Stomach (tissue), 9 donors: Measurements from ENCODE around the gene E2F6. TPM values are rescaled to one million over a fixed set of nuclear protein-coding genes. Genes with fewer than 3 reads are reported as not detected.

ENCODE experiments used
- DNase-seq, 2 donors: peaks; one replicate each; pipeline versions ENCODE4 v3.0.0 to v3.0.0-alpha.2; 2013 to 2019
- H3K27ac ChIP-seq, 5 donors: fragments of 200-600 bp in 4 of 5; sonication (generic) in 4 of 5; one replicate each; pipeline ENCODE4 v1.5.1; 2013 to 2019; ENCODE audit warnings: mild to moderate bottlenecking in 1 of 5, moderate library complexity in 1 of 5
- H3K27me3 ChIP-seq, 3 donors: fragments of 200-600 bp; sonication (generic); one replicate each; pipeline ENCODE4 v1.5.1; 2017 to 2019; ENCODE audit warnings: mixed run types in 1 of 3
- H3K36me3 ChIP-seq, 4 donors: fragments of 200-600 bp; sonication (generic); 1 replicate in 3 of 4; 2 replicates in 1 of 4; pipeline ENCODE4 v1.5.1; 2016 to 2019
- H3K4me1 ChIP-seq, 4 donors: fragments of 200-600 bp; sonication (generic); one replicate each; pipeline ENCODE4 v1.5.1; 2016 to 2019
- H3K4me3 ChIP-seq, 4 donors: fragments of 200-600 bp; sonication (generic) in 3 of 4; one replicate each; pipeline ENCODE4 v1.5.1; 2016 to 2019; ENCODE audit warnings: mild to moderate bottlenecking in 1 of 4
- H3K9me3 ChIP-seq, 4 donors: fragments of 200-600 bp; sonication (generic); one replicate each; pipeline ENCODE4 v1.5.1; 2016 to 2019
- CTCF ChIP-seq, 7 experiments: fragments of 450-650 bp in 4 of 7; fragments of 200-600 bp in 3 of 7; sonication (generic) in 3 of 7; IDR thresholded peaks; one replicate each; pipeline ENCODE4 v1.5.1; 2016 to 2019; ENCODE audit warnings: antibody characterized with exemption in 7 of 7, control low read depth in 2 of 7, mild to moderate bottlenecking in 1 of 7
- EP300 ChIP-seq: sonication (generic); formaldehyde crosslinking; IDR thresholded peaks from one replicate; pipeline ENCODE4 v1.6.1; 2017; ENCODE audit warnings: antibody characterized with exemption
- POLR2A ChIP-seq, 4 donors: fragments of 450-650 bp; IDR thresholded peaks; one replicate each; pipeline ENCODE4 v1.6.1; 2016; ENCODE audit warnings: antibody characterized with exemption in 4 of 4, control low read depth in 2 of 4, mild to moderate bottlenecking in 1 of 4, moderate library complexity in 1 of 4
- POLR2AphosphoS5 ChIP-seq, 3 donors: sonication (generic); formaldehyde crosslinking; IDR thresholded peaks; one replicate each; pipeline ENCODE4 v1.6.1; 2016; ENCODE audit warnings: antibody characterized with exemption in 3 of 3
- WGBS, 5 donors: extraction: QIAGEN DNeasy Blood & Tissue Kit in 3 of 5; methylation state at CpG; one replicate each; pipeline versions ENCODE4 v1.1.5 to v1.1.7; 2013 to 2018; 5-methylcytosine and 5-hydroxymethylcytosine counted together
- intact Hi-C: fragments of 100-400 bp; cut with DNase I; formaldehyde crosslinking; loops from one replicate; pipeline ENCODE4 v1.15.1; 2023; ENCODE audit warnings: low total_unique reads
- polyA plus RNA-seq, 3 donors: library from polyadenylated mRNA; stranded (reverse); fragments of 200-250 nt; gene quantifications; one replicate each; pipeline ENCODE4 v1.2.3, GENCODE V29; 2013
- total RNA-seq, 5 donors: library from RNA; depleted of rRNA; stranded (reverse); fragments of >200 nt; gene quantifications; one replicate each; pipeline versions ENCODE4 v1.1.0 to v1.2.3, GENCODE V29; 2014 to 2016
- donor health status: healthy with polysubstance abuse.
- donor health status: Bipolar disorder and iron deficiency.
- donor health status: healthy.

The E2F6 gene
- total and polyA plus RNA-seq, 8 donors, result 0.58 to 32.1 (median 10.1) TPM

GRCh38 chr2:11498543-11499034 is 32.6 kb upstream of the E2F6 start:
- Histone ChIP-seq H3K27me3 (peaks cover 0 to 8% (median 0%) of the 10 kb centered on the region in 3 donors), H3K27ac (peak overlapping the region in 2 of 5 donors; percentile 10 to 29), H3K36me3 (no peaks in the 10 kb centered on the region), H3K4me3 (no peak overlapping the region), H3K9me3 (no peaks in the 10 kb centered on the region), H3K4me1 (peaks cover 0 to 20% (median 12%) of the 10 kb centered on the region in 4 donors)
- DNase-seq, result peak; percentile 50 to 81
- TF ChIP-seq CTCF (IDR thresholded peaks at IDR 0.05) (no peak), EP300 (no peak), POLR2AphosphoS5 (IDR thresholded peaks at IDR 0.05) (no peak), POLR2A (IDR thresholded peaks at IDR 0.05) (no peak)
- intact Hi-C loops, result no loop called here
- whole genome bisulfite sequencing, 5 donors, result 16 to 32% (median 23%) methylated on average over 8 to 9 of the region's 9 CpGs

- H3K9me3 ChIP-seq, result no peaks in the 10 kb centered on the region
- DNase-seq, result no peak
- H3K4me1 ChIP-seq, result peaks cover 0 to 18% (median 12%) of the 10 kb centered on the region in 4 donors
- WGBS, 5 donors, result 54 to 65% (median 61%) methylated on average over 30 of the region's 30 CpGs
- no peaks in the 10 kb centered on the region for H3K36me3 ChIP-seq
- H3K4me3 ChIP-seq, result no peak overlapping the region
- intact Hi-C loops, result no loop called here
- peaks cover 0 to 8% (median 0%) of the 10 kb centered on the region in 3 donors for H3K27me3 ChIP-seq
- H3K27ac ChIP-seq, result no peak overlapping the region
- TF ChIP-seq POLR2A (IDR thresholded peaks at IDR 0.05) (no peak), CTCF (IDR thresholded peaks at IDR 0.05) (no peak), POLR2AphosphoS5 (IDR thresholded peaks at IDR 0.05) (no peak), EP300 (no peak)
These were observed 30.1 kb upstream of the E2F6 start for GRCh38 chr2:11495844-11496681.

GRCh38 chr2:11494310-11494709 is 28.3 kb upstream of the E2F6 start:
- Histone ChIP-seq H3K36me3 (no peaks in the 10 kb centered on the region), H3K27ac (no peak overlapping the region), H3K9me3 (no peaks in the 10 kb centered on the region), H3K27me3 (peaks cover 0 to 8% (median 0%) of the 10 kb centered on the region in 3 donors), H3K4me3 (no peak overlapping the region), H3K4me1 (peaks cover 0 to 13% (median 11%) of the 10 kb centered on the region in 4 donors)
- intact Hi-C loops, result no loop called here
- no peak for DNase-seq
- 88 to 98% (median 95%) methylated on average over 2 of the region's 2 CpGs for WGBS, 5 donors
- no peak for TF ChIP-seq EP300
- TF ChIP-seq POLR2A (IDR thresholded peaks at IDR 0.05), result no peak
- TF ChIP-seq POLR2AphosphoS5 (IDR thresholded peaks at IDR 0.05), result no peak
- TF ChIP-seq CTCF (IDR thresholded peaks at IDR 0.05), result no peak

- peaks cover 0 to 3% (median 1%) of the 10 kb centered on the region in 4 donors for H3K4me1 ChIP-seq
- no peaks in the 10 kb centered on the region for H3K9me3 ChIP-seq
- WGBS, 5 donors, result 94 to 98% (median 96%) methylated on average over 6 of the region's 6 CpGs
- no peak overlapping the region for H3K27ac ChIP-seq
- no peak for DNase-seq
- H3K27me3 ChIP-seq, result peaks cover 0 to 9% (median 0%) of the 10 kb centered on the region in 3 donors
- H3K36me3 ChIP-seq, result no peaks in the 10 kb centered on the region
- TF ChIP-seq POLR2A (IDR thresholded peaks at IDR 0.05) (no peak), POLR2AphosphoS5 (IDR thresholded peaks at IDR 0.05) (no peak), EP300 (no peak), CTCF (IDR thresholded peaks at IDR 0.05) (no peak)
- no peak overlapping the region for H3K4me3 ChIP-seq
- intact Hi-C loops, result no loop called here
These were observed 27.3 kb upstream of the E2F6 start for GRCh38 chr2:11493282-11493681.
